HepG2 (cell line): ENCODE data around the gene TRIM27. TPM values are rescaled to one million over a fixed set of nuclear protein-coding genes. Genes with fewer than 3 reads are reported as not detected.
"Not testable (repeated sequence)": the region's sequence is repeated elsewhere in the genome, so short reads cannot be mapped to it uniquely, and the experiment has no call there.

ENCODE experiments used
- ATAC-seq: fragments of 200-7000 bp; cut with Tn5 transposase; 3 replicates; pipeline ENCODE4 v1.9.1; 2020; ENCODE audit warnings: mild to moderate bottlenecking, moderate library complexity
- BruUV-seq: library from RNA; stranded (reverse); fragments of 400-500 nt; replicated peaks from 2 replicates; lab custom pipeline; 2021; lab: Mats Ljungman, UMichigan
- CTCF ChIA-PET: fragments of 300-600 bp; formaldehyde crosslinking; extraction: SDS; loops from one replicate; lab custom pipeline; 2021; ENCODE audit warnings: low total read pairs, inconsistent platforms, low intra/inter-chr PET ratio; lab: Yijun Ruan, JAX
- POLR2A ChIA-PET: fragments of 350-600 bp; sonication (Branson Sonifier 250); formaldehyde crosslinking; loops from one replicate; lab custom pipeline; 2020; ENCODE audit warnings: antibody characterized with exemption, inconsistent platforms; lab: Yijun Ruan, JAX
- DNase-seq: peaks from one replicate; pipeline ENCODE4 v3.0.0-alpha.2; 2015; ENCODE audit warnings: low spot score
- FAIRE-seq: peaks from 3 replicates; lab custom pipeline; 2011; peaks lifted over from hg19 to GRCh38; lab: Jason Lieb, UNC
- H2AFZ ChIP-seq: one replicate; pipeline ENCODE4 v1.6.1; 2011; ENCODE audit warnings: low read length, inconsistent platforms
- H3K27ac ChIP-seq: fragments of 300-600 bp; 3 replicates; pipeline ENCODE4 v1.8.0; 2011; ENCODE audit warnings: mixed run types, mild to moderate bottlenecking, mixed read lengths, low read length, inconsistent platforms; ENCODE audit not compliant: insufficient read depth; ENCODE audit errors: extremely low read length
- H3K27me3 ChIP-seq, 2 experiments: fragments of 200-600 bp in 1 of 2; 2 replicates in 1 of 2; 3 replicates in 1 of 2; pipeline versions ENCODE4 v1.6.0 to v1.8.0; 2011; ENCODE audit warnings: low read length in 2 of 2, mild to moderate bottlenecking in 2 of 2, moderate library complexity in 2 of 2, inconsistent platforms in 1 of 2; ENCODE audit not compliant: insufficient read depth in 2 of 2, control insufficient read depth in 1 of 2
- H3K36me3 ChIP-seq, 2 experiments: fragments of 200-600 bp in 1 of 2; replicated peaks in 1 of 2; 2 replicates in 1 of 2; 3 replicates in 1 of 2; pipeline versions ENCODE4 v1.5.1 to v1.8.0; 2011; ENCODE audit warnings: low read length in 2 of 2, inconsistent platforms in 1 of 2; ENCODE audit not compliant: insufficient read depth in 2 of 2, control insufficient read depth in 1 of 2
- H3K4me1 ChIP-seq: 2 replicates; pipeline ENCODE4 v1.5.1; 2012; ENCODE audit warnings: low read length, inconsistent platforms; ENCODE audit not compliant: insufficient read depth
- H3K4me2 ChIP-seq: 2 replicates; pipeline ENCODE4 v1.6.0; 2011; ENCODE audit warnings: low read depth, low read length, inconsistent platforms
- H3K4me3 ChIP-seq, 3 experiments: fragments of 200-600 bp in 1 of 3; sonication (generic), shearing (Covaris generic) in 1 of 3; replicated peaks in 1 of 3; 2 replicates each; pipeline ENCODE4 v1.5.1; 2011 to 2016; ENCODE audit warnings: low read length in 3 of 3, inconsistent platforms in 2 of 3, low read depth in 2 of 3, mild to moderate bottlenecking in 2 of 3, control low read depth in 1 of 3, mixed read lengths in 1 of 3; ENCODE audit not compliant: insufficient read depth in 1 of 3
- H3K79me2 ChIP-seq: one replicate; pipeline ENCODE4 v1.6.1; 2011; ENCODE audit warnings: low read length, inconsistent platforms; ENCODE audit not compliant: insufficient read depth
- H3K9ac ChIP-seq: 2 replicates; pipeline ENCODE4 v1.6.0; 2011; ENCODE audit warnings: mild to moderate bottlenecking, low read depth, low read length, inconsistent platforms; ENCODE audit not compliant: insufficient read depth
- H3K9me3 ChIP-seq: 2 replicates; pipeline ENCODE4 v1.5.1; 2012; ENCODE audit warnings: mild to moderate bottlenecking, low read length
- H4K20me1 ChIP-seq: 2 replicates; pipeline ENCODE4 v1.6.0; 2011; ENCODE audit warnings: inconsistent platforms, mild to moderate bottlenecking, low read length, moderate library complexity; ENCODE audit not compliant: insufficient read depth
- FIP1L1 ChIP-seq: fragments of 200-400 bp; formaldehyde crosslinking; IDR thresholded peaks from 2 replicates; pipeline ENCODE4 v1.6.1; 2018; ENCODE audit warnings: low read depth, mild to moderate bottlenecking, low read length, moderate library complexity, borderline replicate concordance; ENCODE audit not compliant: insufficient read depth
- NR2F1 ChIP-seq, 2 experiments: fragments of 450-650 bp in 1 of 2; formaldehyde crosslinking in 1 of 2; IDR thresholded peaks; 2 replicates each; pipeline versions ENCODE4 v1.5.0 to v1.6.1; 2016 to 2020; ENCODE audit warnings: mild to moderate bottlenecking in 1 of 2, missing compliant biosample characterization in 1 of 2, missing genetic modification reagents in 1 of 2, moderate library complexity in 1 of 2
- SCMH1 ChIP-seq: sonication (generic); formaldehyde crosslinking; IDR thresholded peaks from 2 replicates; pipeline ENCODE4 v1.9.0; 2021; ENCODE audit warnings: missing genetic modification reagents, mild to moderate bottlenecking, borderline replicate concordance
- ZFP36L1 ChIP-seq: sonication (generic); formaldehyde crosslinking; IDR thresholded peaks from 2 replicates; pipeline ENCODE4 v1.8.0; 2022; ENCODE audit warnings: mild to moderate bottlenecking, missing genetic modification reagents, moderate library complexity
- WGBS: methylation state at CpG from one replicate; pipeline ENCODE4 v1.1.6; 2017; ENCODE audit warnings: low lambda C conversion rate; 5-methylcytosine and 5-hydroxymethylcytosine counted together
- in situ Hi-C: cut with HindIII; loops from 2 replicates; pipeline ENCODE4 v1.10.0; 2017; ENCODE audit warnings: low pct_unique_long_range_greater_than_20kb; ENCODE audit not compliant: extremely low pct_ligation_motif_present
- intact Hi-C: fragments of 100-400 bp; cut with micrococcal nuclease; formaldehyde crosslinking; loops from one replicate; pipeline ENCODE4 v1.10.0; 2022; ENCODE audit not compliant: unreplicated experiment
- polyA plus RNA-seq, 8 experiments: library from polyadenylated mRNA; depleted of rRNA in 3 of 8; stranded (reverse) in 7 of 8; unstranded in 1 of 8; fragments of >200 nt; fragmentation: Illumina TruSeq in 4 of 8; extraction: Trizol in 4 of 8; gene quantifications; 2 replicates each; pipeline versions ENCODE4 v1.2.1 to v1.2.3, GENCODE V29; 2011 to 2016; ENCODE audit warnings: low read depth in 4 of 8, missing spikeins in 1 of 8, mixed read lengths in 1 of 8; ENCODE audit not compliant: insufficient read depth in 1 of 8
- total RNA-seq, 5 experiments: library from RNA; depleted of rRNA; stranded (reverse); fragments of >200 nt; fragmentation: Illumina TruSeq; extraction: Trizol; gene quantifications; 2 replicates each; pipeline ENCODE4 v1.2.3, GENCODE V29; 2016; ENCODE audit warnings: low read depth in 1 of 5
- TF ChIP-seq, protein P1 (sequence below): IDR thresholded peaks from 2 replicates; pipeline ENCODE4 v1.6.1; 2016; ENCODE audit warnings: low read depth, control low read depth
- TF ChIP-seq, protein P2 (sequence below): sonication (generic); formaldehyde crosslinking; IDR thresholded peaks from 2 replicates; pipeline ENCODE4 v1.5.1; 2020; ENCODE audit warnings: missing genetic modification reagents, mild to moderate bottlenecking, borderline replicate concordance
- TF ChIP-seq, protein P3 (sequence below), 2 experiments: IDR thresholded peaks; 2 replicates each; pipeline ENCODE4 v1.6.1; 2011 to 2012; ENCODE audit warnings: low read length in 2 of 2, borderline replicate concordance in 1 of 2, low read depth in 1 of 2, mild to moderate bottlenecking in 1 of 2, moderate library complexity in 1 of 2

TRIM27 gene
- total and polyA plus RNA-seq, 2 of the 13 experiments (the other 11 are each of a cell fraction or from before 2014, with no cell fraction given) = 88.6 to 112 TPM

DNA sequence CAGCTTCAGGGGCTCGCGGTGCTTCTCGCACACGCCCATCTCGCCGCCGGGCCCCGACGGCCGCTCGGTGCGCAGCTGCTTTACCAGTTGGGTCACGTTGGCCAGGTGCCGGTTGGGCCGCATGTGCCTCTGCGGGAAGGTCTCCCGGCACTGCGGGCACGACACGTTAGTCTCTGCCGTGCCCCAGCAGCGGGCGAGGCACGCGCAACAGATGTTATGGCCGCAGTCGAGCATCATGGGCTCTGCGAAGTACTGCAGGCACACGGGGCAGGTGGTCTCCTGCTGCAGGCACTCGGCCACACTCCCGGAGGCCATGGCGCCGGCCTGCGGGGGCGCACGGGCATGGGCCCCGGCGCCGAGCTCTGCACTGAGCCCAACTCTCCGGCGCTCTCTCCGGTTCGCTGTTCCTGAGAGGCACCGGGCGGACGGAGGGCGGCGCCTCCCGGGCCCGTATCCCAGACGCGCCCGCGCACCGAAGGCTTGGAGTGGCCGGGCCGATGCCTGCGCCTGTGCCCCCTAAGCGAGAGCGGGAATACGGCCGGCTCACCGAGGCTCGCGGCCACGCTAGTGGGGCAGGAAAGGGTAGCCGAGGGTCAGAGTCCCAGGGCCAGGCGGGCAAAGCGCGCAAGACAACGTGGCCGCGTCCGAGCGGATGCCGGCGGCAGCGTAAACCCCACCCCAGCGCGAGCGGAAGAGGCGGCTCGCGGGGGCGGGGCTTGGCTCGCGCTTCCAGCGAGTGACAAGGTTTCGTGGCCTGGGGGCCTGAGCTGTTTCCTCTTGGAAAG is at the start of gene TRIM27 (continued):
- TF ChIP-seq, protein P1, sequence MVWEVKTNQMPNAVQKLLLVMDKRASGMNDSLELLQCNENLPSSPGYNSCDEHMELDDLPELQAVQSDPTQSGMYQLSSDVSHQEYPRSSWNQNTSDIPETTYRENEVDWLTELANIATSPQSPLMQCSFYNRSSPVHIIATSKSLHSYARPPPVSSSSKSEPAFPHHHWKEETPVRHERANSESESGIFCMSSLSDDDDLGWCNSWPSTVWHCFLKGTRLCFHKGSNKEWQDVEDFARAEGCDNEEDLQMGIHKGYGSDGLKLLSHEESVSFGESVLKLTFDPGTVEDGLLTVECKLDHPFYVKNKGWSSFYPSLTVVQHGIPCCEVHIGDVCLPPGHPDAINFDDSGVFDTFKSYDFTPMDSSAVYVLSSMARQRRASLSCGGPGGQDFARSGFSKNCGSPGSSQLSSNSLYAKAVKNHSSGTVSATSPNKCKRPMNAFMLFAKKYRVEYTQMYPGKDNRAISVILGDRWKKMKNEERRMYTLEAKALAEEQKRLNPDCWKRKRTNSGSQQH = peak; percentile 59; the same call in 1 of the 2 replicates
- TF ChIP-seq ZFP36L1 = peak; percentile 24; the same call in 1 of the 2 replicates
- TF ChIP-seq, protein P2, sequence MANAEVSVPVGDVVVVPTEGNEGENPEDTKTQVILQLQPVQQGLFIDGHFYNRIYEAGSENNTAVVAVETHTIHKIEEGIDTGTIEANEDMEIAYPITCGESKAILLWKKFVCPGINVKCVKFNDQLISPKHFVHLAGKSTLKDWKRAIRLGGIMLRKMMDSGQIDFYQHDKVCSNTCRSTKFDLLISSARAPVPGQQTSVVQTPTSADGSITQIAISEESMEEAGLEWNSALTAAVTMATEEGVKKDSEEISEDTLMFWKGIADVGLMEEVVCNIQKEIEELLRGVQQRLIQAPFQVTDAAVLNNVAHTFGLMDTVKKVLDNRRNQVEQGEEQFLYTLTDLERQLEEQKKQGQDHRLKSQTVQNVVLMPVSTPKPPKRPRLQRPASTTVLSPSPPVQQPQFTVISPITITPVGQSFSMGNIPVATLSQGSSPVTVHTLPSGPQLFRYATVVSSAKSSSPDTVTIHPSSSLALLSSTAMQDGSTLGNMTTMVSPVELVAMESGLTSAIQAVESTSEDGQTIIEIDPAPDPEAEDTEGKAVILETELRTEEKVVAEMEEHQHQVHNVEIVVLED (CRISPR knock-in tag) = peak; percentile 95
- TF ChIP-seq NR2F1 (CRISPR knock-in tag; IDR thresholded peaks at IDR 0.05) = peak in 1 of 2 experiments; percentile 7; a peak in 1 of 4 replicates
- no peak for TF ChIP-seq SCMH1 (CRISPR knock-in tag)
- TF ChIP-seq FIP1L1 = no peak
- TF ChIP-seq, protein P3, sequence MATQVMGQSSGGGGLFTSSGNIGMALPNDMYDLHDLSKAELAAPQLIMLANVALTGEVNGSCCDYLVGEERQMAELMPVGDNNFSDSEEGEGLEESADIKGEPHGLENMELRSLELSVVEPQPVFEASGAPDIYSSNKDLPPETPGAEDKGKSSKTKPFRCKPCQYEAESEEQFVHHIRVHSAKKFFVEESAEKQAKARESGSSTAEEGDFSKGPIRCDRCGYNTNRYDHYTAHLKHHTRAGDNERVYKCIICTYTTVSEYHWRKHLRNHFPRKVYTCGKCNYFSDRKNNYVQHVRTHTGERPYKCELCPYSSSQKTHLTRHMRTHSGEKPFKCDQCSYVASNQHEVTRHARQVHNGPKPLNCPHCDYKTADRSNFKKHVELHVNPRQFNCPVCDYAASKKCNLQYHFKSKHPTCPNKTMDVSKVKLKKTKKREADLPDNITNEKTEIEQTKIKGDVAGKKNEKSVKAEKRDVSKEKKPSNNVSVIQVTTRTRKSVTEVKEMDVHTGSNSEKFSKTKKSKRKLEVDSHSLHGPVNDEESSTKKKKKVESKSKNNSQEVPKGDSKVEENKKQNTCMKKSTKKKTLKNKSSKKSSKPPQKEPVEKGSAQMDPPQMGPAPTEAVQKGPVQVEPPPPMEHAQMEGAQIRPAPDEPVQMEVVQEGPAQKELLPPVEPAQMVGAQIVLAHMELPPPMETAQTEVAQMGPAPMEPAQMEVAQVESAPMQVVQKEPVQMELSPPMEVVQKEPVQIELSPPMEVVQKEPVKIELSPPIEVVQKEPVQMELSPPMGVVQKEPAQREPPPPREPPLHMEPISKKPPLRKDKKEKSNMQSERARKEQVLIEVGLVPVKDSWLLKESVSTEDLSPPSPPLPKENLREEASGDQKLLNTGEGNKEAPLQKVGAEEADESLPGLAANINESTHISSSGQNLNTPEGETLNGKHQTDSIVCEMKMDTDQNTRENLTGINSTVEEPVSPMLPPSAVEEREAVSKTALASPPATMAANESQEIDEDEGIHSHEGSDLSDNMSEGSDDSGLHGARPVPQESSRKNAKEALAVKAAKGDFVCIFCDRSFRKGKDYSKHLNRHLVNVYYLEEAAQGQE (IDR thresholded peaks at IDR 0.05; ENCODE audit: borderline replicate concordance in 1 of 2, low read depth in 1 of 2, low read length in 2 of 2) = peak in 1 of 2 experiments; percentile 47; a peak in 1 of 4 replicates

DNA sequence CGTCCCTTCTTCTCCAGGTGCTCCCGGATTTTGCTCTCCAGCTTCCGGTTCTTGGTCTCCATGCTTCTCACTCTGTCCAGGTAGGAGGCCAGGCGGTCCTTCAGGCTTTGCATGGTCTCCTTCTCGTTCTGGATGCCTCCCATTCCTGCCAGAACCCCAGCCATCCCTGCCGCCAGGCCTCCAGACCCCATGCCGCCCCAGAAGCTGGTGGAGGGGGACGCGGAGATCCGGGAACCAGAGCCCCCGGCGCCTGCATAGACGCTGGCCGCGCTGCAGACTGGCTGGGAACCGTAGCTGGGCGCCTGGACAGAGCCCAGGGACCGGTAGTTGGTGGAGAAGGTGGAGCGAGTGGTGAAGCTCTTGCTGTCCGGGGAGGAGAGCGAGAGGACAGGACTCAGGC is 46.3 kb upstream of the TRIM27 start:
- H4K20me1 ChIP-seq, in situ Hi-C loops, H3K27me3 ChIP-seq, BruUV-seq, H3K27ac ChIP-seq, intact Hi-C loops, ATAC-seq, H3K79me2 ChIP-seq, H3K4me2 ChIP-seq, H3K4me3 ChIP-seq, FAIRE-seq, H2AFZ ChIP-seq, DNase-seq, CTCF ChIA-PET, H3K36me3 ChIP-seq, H3K9ac ChIP-seq: not testable (repeated sequence)
- POLR2A ChIA-PET = interaction anchor here (1.2 to 1.3 kb wide), 2 partner anchors 11 to 46 kb away, joined by 3 to 4 read pairs; partner anchors contain the start of gene TRIM27
- Histone ChIP-seq H3K4me1 (peaks cover 13% of the 10 kb centered on the region), H3K9me3 (peaks cover 15% of the 10 kb centered on the region; the same call in 1 of the 2 replicates)
- 74% methylated on average over 21 of the region's 21 CpGs for WGBS
